ENCODE data around the gene ATAT1. TPM values are rescaled to one million over a fixed set of nuclear protein-coding genes. Genes with fewer than 3 reads are reported as not detected.
A peak's percentile ranks its signal among the peaks of the same experiment; 100 is the strongest.

The ATAT1 gene
- total RNA-seq, 1 experiment from 2014 or later = 30.0 TPM

DNA sequence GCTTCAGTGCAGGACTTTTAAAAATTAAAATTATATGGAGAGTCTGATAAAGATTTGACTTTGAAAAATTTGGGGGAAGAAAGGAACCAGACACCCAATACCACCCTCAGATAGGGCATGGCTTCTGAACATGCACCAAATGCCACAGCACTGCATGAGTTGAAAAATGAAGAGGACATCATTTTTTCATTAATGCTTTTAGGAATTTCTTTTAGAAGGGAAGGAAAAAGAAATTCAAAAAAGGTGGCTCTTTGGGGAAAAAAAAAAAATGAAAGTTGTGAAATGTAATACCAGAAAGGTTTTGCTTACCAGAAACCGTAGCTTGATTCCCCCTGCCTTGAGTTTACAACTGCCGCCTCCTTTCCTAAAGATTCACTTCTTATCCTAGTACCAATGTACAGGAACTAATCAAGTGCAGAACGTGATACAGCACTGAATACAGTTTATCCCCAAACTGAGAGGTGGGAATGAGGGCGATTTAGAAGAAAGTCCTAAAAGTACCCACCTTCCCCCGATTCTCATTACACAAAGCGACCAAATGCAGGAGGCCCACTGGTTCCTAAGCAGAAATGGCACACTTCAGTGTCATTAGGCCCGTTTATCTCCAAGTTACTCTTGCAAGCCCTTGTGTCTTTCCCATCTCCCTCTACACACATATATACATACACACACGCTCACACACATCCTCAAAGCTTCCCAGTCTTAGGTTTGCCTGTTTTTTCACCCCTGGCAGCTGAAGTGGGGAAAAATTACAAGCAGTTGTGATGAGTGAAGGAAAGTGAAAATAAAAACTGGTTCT is 12.4 kb upstream of the ATAT1 start:
- TF ChIP-seq, protein P1, sequence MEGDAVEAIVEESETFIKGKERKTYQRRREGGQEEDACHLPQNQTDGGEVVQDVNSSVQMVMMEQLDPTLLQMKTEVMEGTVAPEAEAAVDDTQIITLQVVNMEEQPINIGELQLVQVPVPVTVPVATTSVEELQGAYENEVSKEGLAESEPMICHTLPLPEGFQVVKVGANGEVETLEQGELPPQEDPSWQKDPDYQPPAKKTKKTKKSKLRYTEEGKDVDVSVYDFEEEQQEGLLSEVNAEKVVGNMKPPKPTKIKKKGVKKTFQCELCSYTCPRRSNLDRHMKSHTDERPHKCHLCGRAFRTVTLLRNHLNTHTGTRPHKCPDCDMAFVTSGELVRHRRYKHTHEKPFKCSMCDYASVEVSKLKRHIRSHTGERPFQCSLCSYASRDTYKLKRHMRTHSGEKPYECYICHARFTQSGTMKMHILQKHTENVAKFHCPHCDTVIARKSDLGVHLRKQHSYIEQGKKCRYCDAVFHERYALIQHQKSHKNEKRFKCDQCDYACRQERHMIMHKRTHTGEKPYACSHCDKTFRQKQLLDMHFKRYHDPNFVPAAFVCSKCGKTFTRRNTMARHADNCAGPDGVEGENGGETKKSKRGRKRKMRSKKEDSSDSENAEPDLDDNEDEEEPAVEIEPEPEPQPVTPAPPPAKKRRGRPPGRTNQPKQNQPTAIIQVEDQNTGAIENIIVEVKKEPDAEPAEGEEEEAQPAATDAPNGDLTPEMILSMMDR (IDR thresholded peaks at IDR 0.05; ENCODE audit: unreplicated experiment) = no peak
- peak overlapping the region; percentile 98 for H3K27ac Mint-ChIP-seq (ENCODE audit: unreplicated experiment)
- peaks cover 94% of the 10 kb centered on the region for H3K36me3 Mint-ChIP-seq (ENCODE audit: insufficient read depth, unreplicated experiment)
- intact Hi-C loops (cut with micrococcal nuclease; ENCODE audit: unreplicated experiment) = no loop called here
- H3K4me1 Mint-ChIP-seq (ENCODE audit: low read depth, unreplicated experiment) = peaks cover 66% of the 10 kb centered on the region
- no peak for DNase-seq
- CTCF ChIA-PET = interaction anchor here (0.6 to 1.2 kb wide), 9 partner anchors 14 to 687 kb away, joined by 3 to 6 read pairs (median 5); partner anchors contain the start of genes ABCF1 and DHX16
- peak overlapping the region; percentile 70 for H3K4me3 Mint-ChIP-seq (ENCODE audit: low read depth, unreplicated experiment)
- no TSS peak for BruUV-seq (replicated peaks)
- peaks cover 16% of the 10 kb centered on the region for H3K27me3 Mint-ChIP-seq (ENCODE audit: unreplicated experiment)
- no peaks in the 10 kb centered on the region for H3K9me3 Mint-ChIP-seq (ENCODE audit: low read depth, unreplicated experiment)

DNA sequence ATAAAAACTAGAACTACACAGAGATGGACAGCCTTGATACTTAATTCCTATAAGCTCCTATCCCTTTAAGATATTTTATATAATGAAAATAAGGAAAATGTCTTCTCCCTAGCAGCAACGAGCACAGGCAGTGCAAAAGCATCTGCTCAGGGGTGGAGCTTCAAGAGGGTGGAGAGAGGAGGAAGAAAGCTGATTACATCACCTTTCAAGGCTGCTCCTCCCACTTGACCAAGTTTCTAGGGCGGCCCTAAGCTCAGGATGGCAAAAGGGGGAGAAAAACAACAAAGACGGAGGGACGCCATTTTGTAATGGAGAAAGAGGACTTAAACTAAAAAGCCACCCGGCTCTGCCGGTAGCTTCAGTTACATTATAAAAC is 11.8 kb upstream of the ATAT1 start:
- H3K9me3 Mint-ChIP-seq (ENCODE audit: low read depth, unreplicated experiment) = no peaks in the 10 kb centered on the region
- CTCF ChIA-PET = interaction anchor here (0.6 to 1.2 kb wide), 9 partner anchors 15 to 686 kb away, joined by 3 to 6 read pairs (median 5); partner anchors contain the start of genes ABCF1 and DHX16
- H3K4me3 Mint-ChIP-seq (ENCODE audit: low read depth, unreplicated experiment) = peak overlapping the region; percentile 70
- H3K27me3 Mint-ChIP-seq (ENCODE audit: unreplicated experiment) = peaks cover 16% of the 10 kb centered on the region
- DNase-seq = peak; percentile 90
- H3K36me3 Mint-ChIP-seq (ENCODE audit: insufficient read depth, unreplicated experiment) = peaks cover 94% of the 10 kb centered on the region
- TF ChIP-seq, protein P1 (IDR thresholded peaks at IDR 0.05; ENCODE audit: unreplicated experiment) = no peak
- no TSS peak for BruUV-seq (replicated peaks)
- intact Hi-C loops (cut with micrococcal nuclease; ENCODE audit: unreplicated experiment) = loop anchor here (5.0 kb wide), 1 partner anchor 107 kb away; the partner anchor contains the start of gene TUBB
- H3K4me1 Mint-ChIP-seq (ENCODE audit: low read depth, unreplicated experiment) = peaks cover 62% of the 10 kb centered on the region
- H3K27ac Mint-ChIP-seq (ENCODE audit: unreplicated experiment) = peak overlapping the region; percentile 98

DNA sequence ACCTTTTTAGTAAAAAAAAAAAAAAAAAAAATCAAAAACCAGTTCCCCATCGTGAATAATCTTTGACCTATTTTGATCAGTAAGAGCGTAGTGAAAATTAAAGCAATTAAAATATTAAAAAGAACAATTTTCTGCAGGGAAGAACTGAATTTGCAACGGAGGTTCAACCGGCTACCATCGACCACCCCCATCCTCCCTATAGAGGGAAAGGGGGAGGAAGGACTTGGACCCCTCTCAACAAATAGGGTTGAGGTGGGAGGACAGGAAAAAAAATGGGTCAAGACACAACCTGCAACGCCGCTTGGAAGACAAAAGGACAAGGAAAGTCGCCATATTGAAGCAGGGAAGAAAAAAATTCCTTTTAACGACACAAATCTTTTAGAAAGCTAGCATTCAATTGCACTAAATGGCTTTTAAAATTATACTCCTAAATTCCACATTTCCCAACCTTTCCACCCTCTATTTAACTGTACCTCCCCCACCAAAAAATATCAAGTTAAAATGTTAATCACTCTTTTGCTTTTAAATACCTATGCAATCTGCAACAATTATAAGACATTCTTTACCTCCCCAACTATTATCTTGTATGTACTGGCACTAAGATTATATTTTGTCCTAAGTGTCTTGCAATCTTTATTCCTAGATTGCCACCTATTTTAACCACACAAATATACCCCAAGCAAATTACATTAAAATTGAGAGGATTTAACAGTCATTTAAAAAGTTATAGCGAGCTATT is 11.3 kb upstream of the ATAT1 start:
- peak overlapping the region; percentile 70 for H3K4me3 Mint-ChIP-seq (ENCODE audit: low read depth, unreplicated experiment)
- H3K4me1 Mint-ChIP-seq (ENCODE audit: low read depth, unreplicated experiment) = peaks cover 60% of the 10 kb centered on the region
- H3K9me3 Mint-ChIP-seq (ENCODE audit: low read depth, unreplicated experiment) = no peaks in the 10 kb centered on the region
- H3K36me3 Mint-ChIP-seq (ENCODE audit: insufficient read depth, unreplicated experiment) = peaks cover 93% of the 10 kb centered on the region
- TF ChIP-seq, protein P1 (IDR thresholded peaks at IDR 0.05; ENCODE audit: unreplicated experiment) = no peak
- BruUV-seq (replicated peaks) = no TSS peak
- DNase-seq = peak; percentile 45
- peak overlapping the region; percentile 98 for H3K27ac Mint-ChIP-seq (ENCODE audit: unreplicated experiment)
- CTCF ChIA-PET = interaction anchor here (0.6 to 1.2 kb wide), 8 partner anchors 16 to 686 kb away, joined by 3 to 6 read pairs (median 5); partner anchors contain the start of genes ABCF1 and DHX16
- intact Hi-C loops (cut with micrococcal nuclease; ENCODE audit: unreplicated experiment) = loop anchor here (5.0 kb wide), 1 partner anchor 107 kb away; the partner anchor contains the start of gene TUBB
- peaks cover 16% of the 10 kb centered on the region for H3K27me3 Mint-ChIP-seq (ENCODE audit: unreplicated experiment)

DNA sequence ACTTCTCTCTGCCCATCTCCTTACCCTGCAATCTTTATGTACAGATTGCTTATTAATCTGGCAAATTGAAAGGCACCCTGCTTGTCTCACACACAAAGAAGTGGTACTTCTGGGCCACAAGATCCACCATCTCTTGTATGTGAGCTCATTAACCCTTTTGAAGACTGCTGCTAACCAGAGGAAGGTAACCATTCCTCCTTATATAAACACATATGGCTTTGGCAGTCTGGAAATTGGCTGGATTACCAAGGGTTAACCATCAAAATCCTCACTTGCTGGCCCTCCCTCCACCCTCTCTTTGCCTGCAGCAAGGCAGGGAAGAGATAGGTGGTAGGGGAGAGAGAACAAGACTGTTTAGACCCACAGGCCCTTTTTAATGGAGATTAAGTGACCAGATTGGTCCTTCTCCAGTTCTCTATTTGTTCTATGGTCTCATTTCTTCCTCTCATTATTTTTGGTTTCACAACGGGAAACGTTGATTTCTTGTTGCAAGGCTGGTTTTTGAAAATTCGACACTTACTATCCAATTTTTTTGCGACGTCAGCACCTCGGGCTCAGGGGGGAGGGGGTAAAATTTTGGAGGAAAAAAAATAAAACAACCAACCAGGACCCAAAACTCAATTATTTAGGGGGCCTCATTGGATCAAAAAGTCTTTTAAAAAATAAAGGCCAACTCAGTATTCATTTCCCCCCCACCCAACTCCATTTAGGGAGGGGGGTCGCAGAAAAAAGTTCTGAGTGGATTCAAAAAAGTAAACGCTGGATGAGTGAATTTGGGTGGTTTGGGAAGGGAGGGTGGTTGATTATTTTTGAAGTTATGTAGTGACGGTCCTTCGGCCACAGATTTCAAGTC is 10.5 kb upstream of the ATAT1 start:
- Mint-ChIP-seq H3K36me3 (ENCODE audit: insufficient read depth, unreplicated experiment) (peaks cover 93% of the 10 kb centered on the region), H3K27me3 (ENCODE audit: unreplicated experiment) (peaks cover 16% of the 10 kb centered on the region), H3K27ac (ENCODE audit: unreplicated experiment) (peak overlapping the region; percentile 98), H3K9me3 (ENCODE audit: low read depth, unreplicated experiment) (no peaks in the 10 kb centered on the region), H3K4me3 (ENCODE audit: low read depth, unreplicated experiment) (peak overlapping the region; percentile 70), H3K4me1 (ENCODE audit: low read depth, unreplicated experiment) (peaks cover 56% of the 10 kb centered on the region)
- CTCF ChIA-PET = no interaction called here
- BruUV-seq (replicated peaks) = no TSS peak
- TF ChIP-seq, protein P1 (IDR thresholded peaks at IDR 0.05; ENCODE audit: unreplicated experiment) = no peak
- peak; percentile 24 for DNase-seq
- intact Hi-C loops (cut with micrococcal nuclease; ENCODE audit: unreplicated experiment) = loop anchor here (5.0 kb wide), 1 partner anchor 106 kb away; the partner anchor contains the start of gene TUBB

Data from Calu3 (cell line).